ENCODE measurements around the gene ZNF19. TPM values are rescaled to one million over a fixed set of nuclear protein-coding genes. Genes with fewer than 3 reads are reported as not detected.

Gene ZNF19
- total and polyA plus RNA-seq, 2 experiments from 2014 or later, result 3.7 to 4.1 TPM

DNA sequence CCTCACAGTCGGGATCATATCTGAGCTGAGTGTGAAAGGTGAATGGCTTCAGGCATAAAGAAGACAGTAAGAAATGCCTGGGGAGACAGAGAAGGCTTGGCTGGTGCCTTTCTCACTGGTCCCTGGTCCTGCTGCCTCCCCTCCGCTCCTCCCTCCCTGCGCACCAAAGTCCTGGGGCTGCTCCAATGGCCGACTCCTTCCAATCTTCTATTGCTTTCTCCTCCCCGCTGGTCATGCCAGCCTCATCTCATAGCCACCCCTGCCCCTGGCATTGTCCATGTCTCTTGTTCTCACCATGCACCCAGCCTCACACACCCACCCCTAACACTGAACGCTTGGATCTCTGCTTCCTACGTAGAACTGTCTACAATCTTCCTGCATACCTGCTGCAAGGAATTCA lies 65.3 kb downstream of the ZNF19 start:
- H4K20me1 ChIP-seq (ENCODE audit: insufficient read depth, poor library complexity, severe bottlenecking), result no peaks in the 10 kb centered on the region
- H3K79me2 ChIP-seq, result no peaks in the 10 kb centered on the region
- H3K27ac ChIP-seq, result no peak overlapping the region
- peaks cover 13% of the 10 kb centered on the region for H3K27me3 ChIP-seq
- 85% methylated on average over 7 of the region's 7 CpGs for WGBS (ENCODE audit: low lambda C conversion rate, missing lambda C conversion rate)
- no peaks in the 10 kb centered on the region for H3K9me2 ChIP-seq (replicated peaks; ENCODE audit: insufficient read depth)
- TF ChIP-seq, protein P1, sequence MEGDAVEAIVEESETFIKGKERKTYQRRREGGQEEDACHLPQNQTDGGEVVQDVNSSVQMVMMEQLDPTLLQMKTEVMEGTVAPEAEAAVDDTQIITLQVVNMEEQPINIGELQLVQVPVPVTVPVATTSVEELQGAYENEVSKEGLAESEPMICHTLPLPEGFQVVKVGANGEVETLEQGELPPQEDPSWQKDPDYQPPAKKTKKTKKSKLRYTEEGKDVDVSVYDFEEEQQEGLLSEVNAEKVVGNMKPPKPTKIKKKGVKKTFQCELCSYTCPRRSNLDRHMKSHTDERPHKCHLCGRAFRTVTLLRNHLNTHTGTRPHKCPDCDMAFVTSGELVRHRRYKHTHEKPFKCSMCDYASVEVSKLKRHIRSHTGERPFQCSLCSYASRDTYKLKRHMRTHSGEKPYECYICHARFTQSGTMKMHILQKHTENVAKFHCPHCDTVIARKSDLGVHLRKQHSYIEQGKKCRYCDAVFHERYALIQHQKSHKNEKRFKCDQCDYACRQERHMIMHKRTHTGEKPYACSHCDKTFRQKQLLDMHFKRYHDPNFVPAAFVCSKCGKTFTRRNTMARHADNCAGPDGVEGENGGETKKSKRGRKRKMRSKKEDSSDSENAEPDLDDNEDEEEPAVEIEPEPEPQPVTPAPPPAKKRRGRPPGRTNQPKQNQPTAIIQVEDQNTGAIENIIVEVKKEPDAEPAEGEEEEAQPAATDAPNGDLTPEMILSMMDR (IDR thresholded peaks at IDR 0.05; ENCODE audit: poor library complexity), result no peak
- TF ChIP-seq EZH2phosphoT487 (IDR thresholded peaks at IDR 0.05; ENCODE audit: low read depth, severe bottlenecking, unreplicated experiment) (no peak), EZH2 (IDR thresholded peaks at IDR 0.05; ENCODE audit: borderline replicate concordance) (no peak)
- no peaks in the 10 kb centered on the region for H3K9me3 ChIP-seq (ENCODE audit: low read depth)
- no peak overlapping the region for H3K4me3 ChIP-seq
- no peak for DNase-seq (ENCODE audit: low spot score)
- no peaks in the 10 kb centered on the region for H3K4me1 ChIP-seq (ENCODE audit: insufficient read depth)
- no peak overlapping the region for H2AFZ ChIP-seq
- H3K4me2 ChIP-seq, result no peak overlapping the region
- no peaks in the 10 kb centered on the region for H3K36me3 ChIP-seq (replicated peaks; ENCODE audit: insufficient read depth, low read depth)

Other genes with a start within 250 kb of the ZNF19 start
- 40.9 and 43.2 TPM in 2 replicates for gene CMTR2, start 199.9 kb downstream of the ZNF19 start, total RNA-seq
- gene CMTR2, start 199.9 kb downstream of the ZNF19 start, polyA plus RNA-seq, result 9.4 and 11.4 TPM in 2 replicates
- gene CALB2, start 130.6 kb downstream of the ZNF19 start, total RNA-seq, result 1.8 and 2.3 TPM in 2 replicates
- 6.5 and 12.4 TPM in 2 replicates for gene CALB2, start 130.6 kb downstream of the ZNF19 start, polyA plus RNA-seq
- not detected in 2 replicates for gene TLE7, start 47.3 kb downstream of the ZNF19 start, total RNA-seq
- gene TLE7, start 47.3 kb downstream of the ZNF19 start, polyA plus RNA-seq, result not detected in 2 replicates
- 6.2 and 7.1 TPM in 2 replicates for gene ZNF23, start 27.1 kb downstream of the ZNF19 start, total RNA-seq
- gene ZNF23, start 27.1 kb downstream of the ZNF19 start, polyA plus RNA-seq, result 5.3 and 6.9 TPM in 2 replicates
- gene CHST4, start 37.1 kb upstream of the ZNF19 start, total RNA-seq, result 0.10 and 0.28 TPM in 2 replicates
- gene CHST4, start 37.1 kb upstream of the ZNF19 start, polyA plus RNA-seq, result 0.06 TPM in 1 of 2 replicates, not detected in the other
- gene TAT, start 87.8 kb upstream of the ZNF19 start, total RNA-seq, result 3.9 and 4.2 TPM in 2 replicates
- 2.7 and 2.8 TPM in 2 replicates for gene TAT, start 87.8 kb upstream of the ZNF19 start, polyA plus RNA-seq
- 35.5 and 37.7 TPM in 2 replicates for gene MARVELD3, start 136.9 kb upstream of the ZNF19 start, total RNA-seq
- 42.5 and 52.7 TPM in 2 replicates for gene MARVELD3, start 136.9 kb upstream of the ZNF19 start, polyA plus RNA-seq
- 15.0 and 17.5 TPM in 2 replicates for gene PHLPP2, start 235.4 kb upstream of the ZNF19 start, total RNA-seq
- 4.5 and 7.4 TPM in 2 replicates for gene PHLPP2, start 235.4 kb upstream of the ZNF19 start, polyA plus RNA-seq

All from hepatocyte (in vitro differentiated cells).